HUES6 (cell line): ENCODE measurements around the gene PTPRA.

Experiments used
- H3K27ac ChIP-seq: 2 replicates; pipeline ENCODE4 v1.7.0; 2013; ENCODE audit warnings: low read depth, mild to moderate bottlenecking, low read length, inconsistent platforms
- H3K27me3 ChIP-seq: 2 replicates; pipeline ENCODE4 v1.6.1; 2013; ENCODE audit warnings: low read length; ENCODE audit not compliant: control insufficient read depth, insufficient read depth
- H3K36me3 ChIP-seq: 2 replicates; pipeline ENCODE4 v1.6.1; 2013; ENCODE audit warnings: low read length; ENCODE audit not compliant: control insufficient read depth, insufficient read depth
- H3K4me1 ChIP-seq: 2 replicates; pipeline ENCODE4 v1.6.1; 2013; ENCODE audit warnings: low read length; ENCODE audit not compliant: control insufficient read depth, insufficient read depth
- H3K4me3 ChIP-seq: 2 replicates; pipeline ENCODE4 v1.5.1; 2013; ENCODE audit warnings: low read depth, low read length
- H3K9ac ChIP-seq: one replicate; pipeline ENCODE4 v1.6.1; 2013; ENCODE audit warnings: mild to moderate bottlenecking, low read length
- H3K9me3 ChIP-seq: 2 replicates; pipeline ENCODE4 v1.6.1; 2013; ENCODE audit warnings: low read depth, low read length; ENCODE audit not compliant: control insufficient read depth, insufficient read depth

The PTPRA gene

DNA sequence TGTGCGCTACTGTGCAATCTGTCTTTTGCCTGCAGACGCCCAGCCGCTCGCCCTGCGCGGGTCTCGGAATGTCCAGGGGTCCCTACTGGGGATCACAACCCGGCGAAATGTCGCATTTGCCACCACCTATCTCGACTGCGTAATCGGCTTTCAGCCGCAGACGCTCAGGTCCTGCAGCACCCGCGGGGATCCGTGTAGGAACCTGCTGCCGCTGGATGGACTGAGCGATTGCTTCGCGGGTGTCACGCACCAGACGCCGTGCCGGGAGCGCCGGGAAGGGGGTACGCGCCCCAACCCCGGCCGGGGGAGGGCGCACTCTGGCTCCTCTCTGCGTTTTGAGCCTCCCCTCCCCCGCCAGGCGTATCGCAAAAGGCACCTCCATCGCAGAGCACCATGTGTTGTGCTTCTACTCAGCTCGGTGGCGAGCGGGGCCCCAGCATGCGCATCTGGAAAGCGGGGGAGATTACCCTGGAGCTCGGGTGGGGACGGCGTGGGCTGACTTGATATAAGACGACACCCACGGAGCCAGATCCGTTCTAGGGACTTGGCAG lies 747 bp upstream of the PTPRA start:
- Histone ChIP-seq H3K9me3 (no peaks in the 10 kb centered on the region), H3K9ac (peak overlapping the region; percentile 67), H3K4me1 (peaks cover 12% of the 10 kb centered on the region), H3K27ac (no peak overlapping the region), H3K36me3 (no peaks in the 10 kb centered on the region), H3K27me3 (peaks cover 22% of the 10 kb centered on the region), H3K4me3 (peak overlapping the region; percentile 91)

DNA sequence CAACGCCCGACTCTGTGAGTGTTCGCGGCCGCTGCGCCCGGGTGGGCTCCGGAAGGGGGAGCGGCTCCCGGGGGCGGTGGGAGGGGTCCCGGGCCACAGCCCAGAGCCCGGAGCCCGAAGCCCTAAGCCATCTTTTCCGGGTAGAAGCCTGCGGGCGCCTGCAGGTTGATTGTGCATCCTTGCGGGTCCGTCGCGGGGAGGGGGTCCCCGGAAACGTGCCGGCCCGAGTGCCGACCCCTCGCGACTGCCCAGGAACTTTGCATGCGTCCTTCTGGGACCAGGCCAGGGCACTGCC lies 413 bp downstream of the PTPRA start:
- Histone ChIP-seq H3K27me3 (peaks cover 22% of the 10 kb centered on the region), H3K4me3 (peak overlapping the region; percentile 91), H3K9ac (peak overlapping the region; percentile 67), H3K36me3 (no peaks in the 10 kb centered on the region), H3K4me1 (peaks cover 12% of the 10 kb centered on the region), H3K27ac (no peak overlapping the region), H3K9me3 (no peaks in the 10 kb centered on the region)

- Histone ChIP-seq H3K4me3 (peak overlapping the region; percentile 91), H3K27ac (no peak overlapping the region), H3K9ac (peak overlapping the region; percentile 43), H3K9me3 (no peaks in the 10 kb centered on the region), H3K4me1 (peaks cover 12% of the 10 kb centered on the region), H3K36me3 (no peaks in the 10 kb centered on the region), H3K27me3 (peaks cover 22% of the 10 kb centered on the region)
Measured at GRCh38 chr20:2874456-2874855, 1.2 kb downstream of the PTPRA start.

DNA sequence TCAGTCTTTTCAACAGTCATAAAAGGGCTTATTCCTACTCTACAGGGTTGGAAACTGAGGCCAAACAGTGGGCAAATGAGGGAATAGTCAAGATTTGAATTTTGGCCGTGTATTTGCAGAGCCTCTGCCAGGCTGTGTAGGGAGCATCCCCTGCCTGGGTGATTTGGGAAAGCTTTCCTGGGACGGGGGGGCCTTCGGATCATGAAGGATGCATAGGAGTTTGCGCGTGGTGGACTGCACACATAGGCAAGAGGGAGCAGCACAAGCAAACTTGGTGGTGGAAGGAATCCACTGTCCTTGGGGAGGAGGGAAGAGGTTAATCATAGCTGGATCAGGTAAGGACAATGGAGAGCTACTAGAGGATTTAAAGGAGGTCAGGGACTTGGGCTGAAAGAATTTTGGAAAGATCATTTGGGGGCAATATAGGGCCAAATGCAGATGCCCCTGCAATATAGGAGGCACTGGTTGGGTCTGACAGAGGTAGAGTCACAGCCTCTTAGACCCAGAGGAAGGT lies 2.5 kb downstream of the PTPRA start:
- no peak overlapping the region for H3K4me3 ChIP-seq
- no peak overlapping the region for H3K9ac ChIP-seq
- peaks cover 10% of the 10 kb centered on the region for H3K4me1 ChIP-seq

GRCh38 chr20:2878515-2878914 lies 5.2 kb downstream of the PTPRA start:
- H3K9ac ChIP-seq: no peak overlapping the region
- H3K36me3 ChIP-seq: no peaks in the 10 kb centered on the region
- no peaks in the 10 kb centered on the region for H3K9me3 ChIP-seq
- peaks cover 6% of the 10 kb centered on the region for H3K4me1 ChIP-seq
- H3K27me3 ChIP-seq: no peaks in the 10 kb centered on the region
- H3K27ac ChIP-seq: no peak overlapping the region
- no peak overlapping the region for H3K4me3 ChIP-seq

More for the DNA sequence above, 2.5 kb downstream of the PTPRA start:
- H3K9me3 ChIP-seq: no peaks in the 10 kb centered on the region
- no peak overlapping the region for H3K27ac ChIP-seq
- H3K36me3 ChIP-seq: no peaks in the 10 kb centered on the region
- H3K27me3 ChIP-seq: peaks cover 21% of the 10 kb centered on the region

DNA sequence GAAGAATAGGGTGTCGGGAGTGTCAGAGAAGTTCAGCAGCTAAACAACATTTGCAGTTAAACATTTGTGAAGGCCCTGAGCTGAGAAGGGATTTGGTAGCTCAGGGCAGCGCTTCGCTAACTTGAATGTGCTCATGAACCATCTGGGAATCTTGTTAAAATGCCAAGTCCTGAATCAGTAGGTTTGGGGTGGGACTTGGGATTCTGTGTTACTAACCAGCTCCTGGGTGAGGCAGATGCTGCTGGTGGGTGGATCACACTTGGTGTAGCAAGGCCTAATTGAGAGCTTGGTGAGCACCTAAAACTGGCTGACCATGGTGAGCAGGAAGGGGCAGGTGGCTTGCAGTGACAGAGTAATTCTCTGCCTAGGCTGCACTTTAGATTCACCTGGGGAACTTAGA lies 5.9 kb downstream of the PTPRA start:
- Histone ChIP-seq H3K9me3 (no peaks in the 10 kb centered on the region), H3K4me1 (peaks cover 6% of the 10 kb centered on the region), H3K4me3 (no peak overlapping the region), H3K9ac (no peak overlapping the region), H3K36me3 (no peaks in the 10 kb centered on the region), H3K27me3 (no peaks in the 10 kb centered on the region), H3K27ac (no peak overlapping the region)

- Histone ChIP-seq H3K27ac (no peak overlapping the region), H3K27me3 (no peaks in the 10 kb centered on the region), H3K4me3 (no peak overlapping the region), H3K36me3 (no peaks in the 10 kb centered on the region), H3K4me1 (no peaks in the 10 kb centered on the region), H3K9ac (no peak overlapping the region), H3K9me3 (no peaks in the 10 kb centered on the region)
Measured at GRCh38 chr20:2880650-2881049, 7.4 kb downstream of the PTPRA start.

DNA sequence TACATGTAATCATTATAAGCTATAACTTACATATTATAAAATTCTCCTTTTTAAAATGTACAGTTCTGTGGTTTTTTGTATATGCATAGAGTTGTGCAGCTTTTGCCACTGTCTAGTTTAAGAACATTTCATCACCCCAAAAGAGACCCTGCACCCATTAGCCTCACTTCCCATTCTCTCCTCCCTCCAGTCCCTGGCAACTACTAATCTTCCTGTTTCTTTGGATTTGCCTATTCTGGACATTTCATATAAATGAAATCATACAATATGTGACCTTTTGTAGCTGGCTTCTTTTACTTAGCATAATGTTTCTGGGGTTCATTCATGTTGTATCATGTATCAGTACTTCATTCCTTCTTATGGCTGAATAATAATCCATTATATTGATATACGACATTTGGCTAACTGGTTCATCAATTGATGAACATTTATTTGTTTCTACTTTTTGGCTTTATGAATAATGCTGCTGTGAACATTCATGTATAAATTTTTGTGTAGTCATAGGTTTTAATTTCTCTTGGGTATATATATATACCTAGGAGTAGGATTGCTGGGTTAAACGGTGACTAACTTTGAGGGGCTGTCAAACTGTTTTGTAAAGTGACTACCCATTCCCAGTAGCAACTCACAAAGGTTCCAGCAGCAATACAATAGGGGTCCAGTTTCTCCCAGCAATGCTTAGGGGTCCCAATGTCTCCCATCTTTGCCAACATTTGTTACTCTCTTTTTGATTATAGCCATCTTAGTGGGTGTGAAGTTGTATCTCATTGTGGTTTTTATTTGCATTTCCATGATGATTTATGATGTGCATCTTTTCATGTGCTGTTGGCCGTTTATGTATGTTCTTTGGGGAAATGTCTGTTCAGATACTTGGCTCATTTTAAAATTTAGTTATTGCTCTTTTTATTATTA lies 10.7 kb downstream of the PTPRA start:
- H3K36me3 ChIP-seq: no peaks in the 10 kb centered on the region
- H3K4me1 ChIP-seq: no peaks in the 10 kb centered on the region
- no peak overlapping the region for H3K9ac ChIP-seq
- no peaks in the 10 kb centered on the region for H3K9me3 ChIP-seq
- H3K27me3 ChIP-seq: no peaks in the 10 kb centered on the region
- H3K4me3 ChIP-seq: no peak overlapping the region
- H3K27ac ChIP-seq: no peak overlapping the region

DNA sequence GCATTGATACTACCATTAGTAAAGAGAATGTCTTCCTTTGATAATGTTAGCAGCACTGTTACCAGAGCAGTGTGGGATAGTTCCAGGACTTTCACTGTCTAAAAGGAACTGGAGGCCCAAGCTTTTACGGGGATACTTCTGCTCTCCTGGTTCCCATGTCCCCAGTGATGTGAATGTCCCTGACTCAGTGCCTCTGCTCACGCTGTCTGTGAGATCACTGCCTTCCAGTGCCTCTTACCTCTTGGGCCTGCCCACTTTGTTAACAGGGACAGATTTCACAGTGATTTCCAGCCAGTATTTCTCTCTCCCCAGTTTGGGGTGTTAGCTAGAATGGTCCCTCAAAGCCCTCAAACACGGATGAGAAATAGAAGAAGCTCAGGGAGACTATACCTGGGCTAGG lies 14.4 kb downstream of the PTPRA start:
- Histone ChIP-seq H3K4me1 (no peaks in the 10 kb centered on the region), H3K27me3 (no peaks in the 10 kb centered on the region), H3K9me3 (no peaks in the 10 kb centered on the region), H3K4me3 (no peak overlapping the region), H3K27ac (no peak overlapping the region), H3K36me3 (no peaks in the 10 kb centered on the region), H3K9ac (no peak overlapping the region)

- no peak overlapping the region for H3K4me3 ChIP-seq
- H3K27ac ChIP-seq: no peak overlapping the region
- no peaks in the 10 kb centered on the region for H3K36me3 ChIP-seq
- no peaks in the 10 kb centered on the region for H3K4me1 ChIP-seq
- H3K27me3 ChIP-seq: no peaks in the 10 kb centered on the region
- H3K9ac ChIP-seq: no peak overlapping the region
- no peaks in the 10 kb centered on the region for H3K9me3 ChIP-seq
Measured at GRCh38 chr20:2888224-2888955, 15.1 kb downstream of the PTPRA start.

DNA sequence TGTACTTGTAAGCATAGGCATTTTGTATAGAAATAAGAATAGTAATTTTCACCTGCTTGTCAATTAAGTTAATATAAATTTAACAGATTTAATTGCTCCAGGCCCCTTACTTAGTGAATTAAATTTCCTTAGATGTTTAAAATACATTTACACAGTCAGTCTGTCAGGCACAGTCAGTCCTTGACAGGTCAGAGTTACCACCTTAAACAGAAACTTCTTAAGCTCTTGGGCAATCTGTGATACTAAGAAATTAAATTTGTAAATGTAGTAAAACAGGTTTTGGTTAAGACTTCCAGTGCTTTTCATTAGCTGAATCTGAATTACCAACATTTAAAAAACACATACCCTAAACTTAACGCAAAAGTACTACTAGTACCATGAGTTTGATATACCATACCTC lies 15.9 kb downstream of the PTPRA start:
- Histone ChIP-seq H3K4me1 (no peaks in the 10 kb centered on the region), H3K36me3 (no peaks in the 10 kb centered on the region), H3K9ac (no peak overlapping the region), H3K27ac (no peak overlapping the region), H3K9me3 (peaks cover 1% of the 10 kb centered on the region; the same call in 1 of the 2 replicates), H3K4me3 (no peak overlapping the region), H3K27me3 (no peaks in the 10 kb centered on the region)
